Endodermal cell (in vitro differentiated cells): ENCODE results near the gene MTMR2. TPM values are rescaled to one million over a fixed set of nuclear protein-coding genes. Genes with fewer than 3 reads are reported as not detected.

ENCODE experiments used
- DNase-seq: peaks from one replicate; pipeline ENCODE4 v3.0.0-alpha.2; 2017
- H3K27ac ChIP-seq: 2 replicates; pipeline ENCODE4 v1.5.1; 2013; ENCODE audit warnings: mild to moderate bottlenecking, low read depth, low read length, moderate library complexity
- H3K27me3 ChIP-seq: 2 replicates; pipeline ENCODE4 v1.6.1; 2013; ENCODE audit warnings: mild to moderate bottlenecking, low read length, moderate library complexity; ENCODE audit not compliant: insufficient read depth, control insufficient read depth, poor library complexity, severe bottlenecking
- H3K36me3 ChIP-seq: 2 replicates; pipeline ENCODE4 v1.7.0; 2013; ENCODE audit warnings: mild to moderate bottlenecking, low read length, moderate library complexity; ENCODE audit not compliant: control insufficient read depth, insufficient read depth
- H3K4me1 ChIP-seq: one replicate; pipeline ENCODE4 v1.7.0; 2013; ENCODE audit warnings: low read length; ENCODE audit not compliant: control insufficient read depth, insufficient read depth
- H3K4me3 ChIP-seq: 2 replicates; pipeline ENCODE4 v1.5.1; 2013; ENCODE audit warnings: mild to moderate bottlenecking, low read length, moderate library complexity
- H3K9ac ChIP-seq: 2 replicates; pipeline ENCODE4 v1.6.1; 2013; ENCODE audit warnings: mild to moderate bottlenecking, low read length, moderate library complexity; ENCODE audit not compliant: poor library complexity, severe bottlenecking; ENCODE audit errors: extremely low read depth
- H3K9me3 ChIP-seq: 2 replicates; pipeline ENCODE4 v1.6.1; 2013; ENCODE audit warnings: mild to moderate bottlenecking, low read length, moderate library complexity; ENCODE audit not compliant: control insufficient read depth
- H3K27ac Mint-ChIP-seq: 2 replicates; pipeline ENCODE4 v1.8.0; 2020; ENCODE audit warnings: mixed read lengths
- H3K27me3 Mint-ChIP-seq: 2 replicates; pipeline ENCODE4 v1.8.0; 2021; ENCODE audit warnings: mild to moderate bottlenecking, mixed read lengths; ENCODE audit not compliant: insufficient read depth
- H3K36me3 Mint-ChIP-seq: 2 replicates; pipeline ENCODE4 v1.8.0; 2020; ENCODE audit warnings: low read depth, mixed read lengths
- H3K4me1 Mint-ChIP-seq: 2 replicates; pipeline ENCODE4 v1.8.0; 2020; ENCODE audit warnings: mixed read lengths
- H3K4me3 Mint-ChIP-seq: 2 replicates; pipeline ENCODE4 v1.8.0; 2020; ENCODE audit warnings: mild to moderate bottlenecking, moderate library complexity, mixed read lengths
- H3K9me3 Mint-ChIP-seq: 2 replicates; pipeline ENCODE4 v1.8.0; 2020; ENCODE audit warnings: mild to moderate bottlenecking, mixed read lengths
- WGBS, 2 experiments: methylation state at CpG; one replicate each; pipeline versions ENCODE4 v1.1.5 to v1.1.7; 2013; ENCODE audit warnings: missing lambda C conversion rate in 2 of 2, mixed read lengths in 1 of 2; ENCODE audit not compliant: insufficient coverage in 1 of 2, insufficient read length in 1 of 2; 5-methylcytosine and 5-hydroxymethylcytosine counted together
- total RNA-seq, 2 donors: library from RNA; stranded (reverse); fragmentation: NEBNext Ultra II Directional in 1 of 2; extraction: Animal tissue kit (Norgen Biotek cat#: 25700) in 1 of 2; gene quantifications; 2 replicates in 1 of 2; 3 replicates in 1 of 2; pipeline ENCODE4 v1.2.1, GENCODE V29; 2021
- TF ChIP-seq, protein P1 (sequence below): fragments of 200-600 bp; sonication (generic); conservative IDR thresholded peaks from 2 replicates; pipeline ENCODE4 v1.5.0; 2021; ENCODE audit warnings: antibody characterized with exemption, mild to moderate bottlenecking

Gene MTMR2
- total RNA-seq, 2 donors from 2014 or later = 56.9 to 65.8 TPM

DNA sequence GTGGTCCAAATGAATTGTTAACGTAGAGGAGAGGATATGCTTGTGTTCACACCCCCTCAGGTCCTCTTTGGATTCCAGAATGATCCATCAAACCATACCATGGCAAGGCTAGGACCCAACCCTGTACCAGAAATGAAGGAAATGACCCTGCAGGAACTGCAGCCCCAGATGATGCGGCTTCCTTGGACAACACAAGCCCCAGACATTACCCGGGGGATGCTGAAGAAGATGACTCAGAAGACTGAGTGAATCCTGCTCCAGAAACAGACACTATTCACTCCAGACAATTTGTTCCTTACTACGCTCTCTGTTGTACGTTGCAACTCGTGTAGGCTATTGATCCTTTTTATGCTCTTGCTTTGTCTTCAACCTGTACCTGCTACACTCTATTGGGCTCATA, 15.2 kb upstream of the MTMR2 start:
- Mint-ChIP-seq H3K36me3 (peaks cover under 1% of the 10 kb centered on the region), H3K4me3 (no peak overlapping the region), H3K9me3 (peaks cover 41% of the 10 kb centered on the region), H3K27me3 (no peaks in the 10 kb centered on the region), H3K4me1 (no peaks in the 10 kb centered on the region), H3K27ac (no peak overlapping the region)
- Histone ChIP-seq H3K4me1 (no peaks in the 10 kb centered on the region), H3K27ac (no peak overlapping the region), H3K4me3 (no peak overlapping the region), H3K36me3 (no peaks in the 10 kb centered on the region), H3K27me3 (no peaks in the 10 kb centered on the region), H3K9me3 (peaks cover 46% of the 10 kb centered on the region), H3K9ac (no peak overlapping the region)
- TF ChIP-seq, protein P1, sequence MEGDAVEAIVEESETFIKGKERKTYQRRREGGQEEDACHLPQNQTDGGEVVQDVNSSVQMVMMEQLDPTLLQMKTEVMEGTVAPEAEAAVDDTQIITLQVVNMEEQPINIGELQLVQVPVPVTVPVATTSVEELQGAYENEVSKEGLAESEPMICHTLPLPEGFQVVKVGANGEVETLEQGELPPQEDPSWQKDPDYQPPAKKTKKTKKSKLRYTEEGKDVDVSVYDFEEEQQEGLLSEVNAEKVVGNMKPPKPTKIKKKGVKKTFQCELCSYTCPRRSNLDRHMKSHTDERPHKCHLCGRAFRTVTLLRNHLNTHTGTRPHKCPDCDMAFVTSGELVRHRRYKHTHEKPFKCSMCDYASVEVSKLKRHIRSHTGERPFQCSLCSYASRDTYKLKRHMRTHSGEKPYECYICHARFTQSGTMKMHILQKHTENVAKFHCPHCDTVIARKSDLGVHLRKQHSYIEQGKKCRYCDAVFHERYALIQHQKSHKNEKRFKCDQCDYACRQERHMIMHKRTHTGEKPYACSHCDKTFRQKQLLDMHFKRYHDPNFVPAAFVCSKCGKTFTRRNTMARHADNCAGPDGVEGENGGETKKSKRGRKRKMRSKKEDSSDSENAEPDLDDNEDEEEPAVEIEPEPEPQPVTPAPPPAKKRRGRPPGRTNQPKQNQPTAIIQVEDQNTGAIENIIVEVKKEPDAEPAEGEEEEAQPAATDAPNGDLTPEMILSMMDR = no peak
- WGBS, 2 experiments = 94 to 100% methylated on average over 5 to 6 of the region's 6 CpGs
- no peak for DNase-seq

DNA sequence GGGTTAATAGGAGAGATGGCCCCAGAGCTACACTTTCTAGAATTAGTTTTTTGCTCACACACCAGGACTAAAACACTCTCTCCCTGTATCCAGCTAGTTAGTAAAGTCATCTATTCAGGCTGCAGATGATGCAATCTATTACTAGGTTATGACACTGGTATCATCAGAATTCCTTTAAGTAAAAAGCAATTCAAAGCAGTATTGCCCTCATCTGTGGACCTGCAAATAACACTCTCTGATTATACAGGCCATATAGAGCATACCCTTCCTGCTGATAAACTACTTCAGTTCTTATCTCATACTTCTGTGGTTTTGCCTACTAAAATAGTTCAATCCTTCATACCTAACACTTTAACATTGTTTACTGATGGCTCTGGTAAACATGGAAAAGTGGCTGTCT, 13.5 kb upstream of the MTMR2 start:
- peaks cover 35% of the 10 kb centered on the region for H3K9me3 Mint-ChIP-seq
- Histone ChIP-seq H3K9ac (no peak overlapping the region), H3K27me3 (no peaks in the 10 kb centered on the region), H3K9me3 (peaks cover 52% of the 10 kb centered on the region), H3K36me3 (no peaks in the 10 kb centered on the region), H3K4me3 (no peak overlapping the region), H3K4me1 (no peaks in the 10 kb centered on the region), H3K27ac (no peak overlapping the region)
- H3K36me3 Mint-ChIP-seq = no peaks in the 10 kb centered on the region
- no peaks in the 10 kb centered on the region for H3K4me1 Mint-ChIP-seq
- TF ChIP-seq, protein P1 = no peak
- DNase-seq = no peak
- no peak overlapping the region for H3K4me3 Mint-ChIP-seq
- no peak overlapping the region for H3K27ac Mint-ChIP-seq
- H3K27me3 Mint-ChIP-seq = peaks cover under 1% of the 10 kb centered on the region

DNA sequence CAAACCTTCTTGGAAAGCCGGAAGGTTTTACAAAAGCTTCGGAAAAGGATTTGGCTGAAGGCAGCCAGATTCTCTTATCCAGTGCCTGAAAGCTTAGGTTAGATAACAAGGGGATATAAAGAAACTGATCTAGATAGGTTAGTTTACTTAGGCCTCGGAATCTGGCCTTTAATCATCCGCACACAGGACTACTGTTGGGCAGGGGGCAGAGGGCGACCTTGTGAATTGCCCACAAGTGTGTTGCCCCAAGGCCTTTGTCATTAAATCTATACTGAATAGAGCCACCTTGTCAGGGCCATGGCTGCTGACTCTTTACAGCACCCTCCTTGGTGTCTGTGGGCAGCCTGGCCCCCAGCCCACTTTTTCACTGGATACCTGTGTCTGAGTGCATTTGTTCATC, 9.7 kb upstream of the MTMR2 start:
- TF ChIP-seq, protein P1 = no peak
- Mint-ChIP-seq H3K4me1 (no peaks in the 10 kb centered on the region), H3K27me3 (peaks cover 10% of the 10 kb centered on the region), H3K9me3 (peaks cover 44% of the 10 kb centered on the region), H3K36me3 (no peaks in the 10 kb centered on the region), H3K27ac (no peak overlapping the region), H3K4me3 (no peak overlapping the region)
- Histone ChIP-seq H3K27me3 (no peaks in the 10 kb centered on the region), H3K27ac (no peak overlapping the region), H3K4me1 (no peaks in the 10 kb centered on the region), H3K9me3 (peaks cover 76% of the 10 kb centered on the region), H3K9ac (no peak overlapping the region), H3K4me3 (peak overlapping the region; percentile 22), H3K36me3 (no peaks in the 10 kb centered on the region)
- no peak for DNase-seq
- WGBS, 2 experiments = 86 to 96% methylated on average over 5 of the region's 5 CpGs
